C4-2B (cell line): ENCODE data around the gene NOTO.

Source experiments
- H3K27ac ChIP-seq: fragments of 450-650 bp; 2 replicates; pipeline ENCODE4 v1.5.1; 2017
- CTCF ChIP-seq: fragments of 450-650 bp; conservative IDR thresholded peaks from 2 replicates; pipeline ENCODE4 v1.5.1; 2017; ENCODE audit warnings: mild to moderate bottlenecking
- ZFX ChIP-seq: fragments of 450-650 bp; IDR thresholded peaks from 2 replicates; pipeline ENCODE4 v1.6.1; 2017

The NOTO gene

DNA sequence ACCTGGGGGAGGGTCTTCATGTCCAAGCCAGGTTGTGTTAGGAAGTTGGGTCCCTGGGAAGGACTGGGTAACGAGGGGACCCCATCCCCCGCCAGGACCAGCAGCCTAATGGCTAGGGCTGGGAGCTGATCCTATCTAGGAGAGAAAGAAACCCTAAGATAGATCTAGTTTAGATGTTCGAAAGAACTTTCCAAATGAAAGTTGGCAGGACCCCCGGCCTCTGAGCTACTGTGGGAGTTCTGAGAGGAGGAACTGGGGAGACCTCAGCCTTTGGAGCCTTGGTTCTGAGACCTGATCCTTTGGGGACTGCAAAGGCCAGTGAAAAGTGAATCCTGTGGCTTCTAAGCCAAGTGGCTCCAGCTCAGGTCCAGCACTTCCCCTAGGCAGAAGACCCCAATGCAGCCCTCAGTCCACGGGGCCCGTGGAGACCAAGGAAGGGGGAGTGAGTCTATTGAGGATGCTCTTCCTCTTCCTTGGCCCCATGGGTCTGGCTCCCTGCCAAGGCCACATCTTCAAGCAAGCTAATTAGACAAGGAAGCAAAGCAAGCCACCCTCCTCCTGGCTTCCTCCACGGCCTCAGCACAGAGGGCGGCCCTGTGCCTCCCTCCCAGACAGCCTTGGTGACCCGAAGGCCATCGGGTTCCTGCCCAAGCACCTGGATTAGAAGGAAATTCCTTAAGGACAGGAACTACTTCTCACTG, 55.2 kb downstream of the NOTO start:
- no peak overlapping the region for H3K27ac ChIP-seq
- TF ChIP-seq ZFX: no peak
- TF ChIP-seq CTCF: no peak

- TF ChIP-seq ZFX: no peak
- H3K27ac ChIP-seq: no peak overlapping the region
Measured at GRCh38 chr2:73258186-73258912, 56.0 kb downstream of the NOTO start.

DNA sequence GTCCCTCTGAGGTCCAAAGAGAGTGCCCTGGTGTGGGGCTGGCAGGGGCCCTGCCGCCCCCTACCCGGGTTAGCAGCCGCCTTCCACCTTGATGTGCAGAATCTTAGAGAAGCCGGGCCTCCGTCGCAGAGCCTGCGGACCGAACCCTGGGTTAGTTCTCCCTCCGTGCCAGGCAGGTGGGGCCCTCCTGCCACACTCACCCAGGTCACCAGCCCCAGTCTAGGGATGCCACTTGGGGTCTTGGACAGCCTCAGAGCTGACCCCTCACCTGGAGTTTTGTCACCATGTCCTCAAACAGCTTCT, 56.5 kb downstream of the NOTO start:
- H3K27ac ChIP-seq: no peak overlapping the region
- TF ChIP-seq CTCF: no peak
- no peak for TF ChIP-seq ZFX

DNA sequence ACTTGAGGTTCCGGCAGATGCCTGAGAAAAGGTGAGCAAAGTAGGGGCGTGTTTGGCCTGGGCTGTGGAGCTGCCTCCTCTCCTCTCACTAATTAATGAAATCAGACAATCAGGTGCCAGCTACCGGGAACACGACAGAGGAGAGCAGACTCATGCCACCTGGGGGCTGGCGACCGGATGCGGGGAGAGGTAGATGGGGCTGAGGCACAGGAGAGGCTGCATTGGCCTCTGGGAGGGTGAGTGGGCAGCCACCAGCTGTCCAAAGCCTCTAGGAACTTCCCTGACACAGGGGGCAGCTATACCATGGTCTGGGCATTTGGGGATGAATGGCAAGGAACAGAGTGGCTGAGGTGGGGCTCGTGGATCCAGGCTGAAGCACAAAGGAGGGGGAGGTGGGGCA, 56.9 kb downstream of the NOTO start:
- no peak overlapping the region for H3K27ac ChIP-seq
- TF ChIP-seq ZFX: no peak
- TF ChIP-seq CTCF: no peak

- TF ChIP-seq CTCF (no peak), ZFX (no peak)
- H3K27ac ChIP-seq: no peak overlapping the region
Measured at GRCh38 chr2:73259704-73260337, 57.4 kb downstream of the NOTO start.

- no peak for TF ChIP-seq ZFX
- TF ChIP-seq CTCF: no peak; the same call in 1 of the 2 replicates
- H3K27ac ChIP-seq: no peak overlapping the region
Measured at GRCh38 chr2:73260338-73260984, 58.1 kb downstream of the NOTO start.
